GM23248 (cell line): Measurements from ENCODE around the gene CEP164.

Experiments
- EZH2 ChIP-seq: fragments of 200-600 bp; sonication (generic); IDR thresholded peaks from 2 replicates; pipeline ENCODE4 v1.6.1; 2018; ENCODE audit warnings: antibody characterized with exemption, mild to moderate bottlenecking; ENCODE audit not compliant: insufficient read depth, poor library complexity, severe bottlenecking
- EZH2phosphoT487 ChIP-seq: fragments of 200-600 bp; sonication (generic); IDR thresholded peaks from 2 replicates; pipeline ENCODE4 v1.6.1; 2018; ENCODE audit warnings: antibody characterized with exemption, moderate library complexity, mild to moderate bottlenecking, low read depth; ENCODE audit not compliant: insufficient read depth

GRCh38 chr11:117426941-117427340, 99.3 kb downstream of the CEP164 start:
- TF ChIP-seq EZH2 (no peak), EZH2phosphoT487 (no peak)
